DND-41 (cell line): ENCODE results near the gene CA5B.

Experiments
- ATAC-seq: fragments of 200-7000 bp; cut with Tn5 transposase; 3 replicates; pipeline ENCODE4 v1.9.1; 2021; ENCODE audit warnings: low read depth; ENCODE audit not compliant: insufficient read depth
- DNase-seq: peaks from one replicate; pipeline ENCODE4 v3.0.0-alpha.2; 2020
- H2AFZ ChIP-seq: 2 replicates; pipeline ENCODE4 v1.6.0; 2012; ENCODE audit warnings: low read depth, low read length
- H3K27ac ChIP-seq: 2 replicates; pipeline ENCODE4 v1.5.1; 2012; ENCODE audit warnings: low read length, inconsistent platforms
- H3K27me3 ChIP-seq: fragments of 200-600 bp; sonication (generic); 2 replicates; pipeline ENCODE4 v1.6.0; 2012; ENCODE audit warnings: low read length, mild to moderate bottlenecking, inconsistent platforms; ENCODE audit not compliant: insufficient read depth, poor library complexity
- H3K36me3 ChIP-seq: 2 replicates; pipeline ENCODE4 v1.5.1; 2012; ENCODE audit warnings: low read length, inconsistent platforms; ENCODE audit not compliant: insufficient read depth
- H3K4me1 ChIP-seq: 2 replicates; pipeline ENCODE4 v1.5.1; 2012; ENCODE audit warnings: mild to moderate bottlenecking, low read length; ENCODE audit not compliant: insufficient read depth
- H3K4me2 ChIP-seq: 2 replicates; pipeline ENCODE4 v1.6.0; 2012; ENCODE audit warnings: mild to moderate bottlenecking, moderate library complexity, low read length, inconsistent platforms; ENCODE audit not compliant: insufficient read depth
- H3K4me3 ChIP-seq, 2 experiments: fragments of 200-600 bp in 1 of 2; shearing (Covaris generic) in 1 of 2; 2 replicates each; pipeline ENCODE4 v1.5.1; 2012 to 2016; ENCODE audit warnings: inconsistent platforms in 2 of 2, low read length in 2 of 2, mild to moderate bottlenecking in 2 of 2, low read depth in 1 of 2, moderate library complexity in 1 of 2
- H3K79me2 ChIP-seq: 2 replicates; pipeline ENCODE4 v1.6.0; 2012; ENCODE audit warnings: low read length, inconsistent platforms; ENCODE audit not compliant: insufficient read depth
- H3K9ac ChIP-seq: 2 replicates; pipeline ENCODE4 v1.6.0; 2012; ENCODE audit warnings: low read depth, mild to moderate bottlenecking, inconsistent platforms, low read length, moderate library complexity
- H3K9me3 ChIP-seq: 2 replicates; pipeline ENCODE4 v1.5.1; 2012; ENCODE audit warnings: low read length, moderate library complexity, mild to moderate bottlenecking, inconsistent platforms; ENCODE audit not compliant: insufficient read depth, severe bottlenecking
- H4K20me1 ChIP-seq: 2 replicates; pipeline ENCODE4 v1.6.0; 2012; ENCODE audit warnings: low read length; ENCODE audit not compliant: insufficient read depth
- CTCF ChIP-seq: IDR thresholded peaks from 2 replicates; pipeline ENCODE4 v1.5.1; 2012; ENCODE audit warnings: borderline replicate concordance, low read length, moderate library complexity, mild to moderate bottlenecking; ENCODE audit not compliant: poor library complexity, severe bottlenecking; ENCODE audit errors: extremely low read depth
- EZH2 ChIP-seq: IDR thresholded peaks from 3 replicates; pipeline ENCODE4 v1.6.1; 2012; ENCODE audit warnings: borderline replicate concordance, low read depth, mild to moderate bottlenecking, moderate library complexity, low read length, inconsistent platforms; ENCODE audit not compliant: severe bottlenecking

The CA5B gene

GRCh38 chrX:15814771-15815365 lies 76.8 kb downstream of the CA5B start:
- ATAC-seq, result no peak
- H3K4me2 ChIP-seq, result no peak overlapping the region
- H3K9me3 ChIP-seq, result no peaks in the 10 kb centered on the region
- H2AFZ ChIP-seq, result no peak overlapping the region
- no peaks in the 10 kb centered on the region for H3K27me3 ChIP-seq
- no peak overlapping the region for H3K27ac ChIP-seq
- no peak for DNase-seq
- H3K4me1 ChIP-seq, result peaks cover 18% of the 10 kb centered on the region
- H3K36me3 ChIP-seq, result peaks cover 38% of the 10 kb centered on the region
- H4K20me1 ChIP-seq, result no peaks in the 10 kb centered on the region; the same call in 1 of the 2 replicates
- TF ChIP-seq EZH2, result no peak
- no peak for TF ChIP-seq CTCF
- H3K4me3 ChIP-seq, result no peak overlapping the region
- H3K9ac ChIP-seq, result no peak overlapping the region
- no peaks in the 10 kb centered on the region for H3K79me2 ChIP-seq

GRCh38 chrX:15815779-15816437 lies 77.8 kb downstream of the CA5B start:
- Histone ChIP-seq H3K4me2 (no peak overlapping the region), H3K9me3 (no peaks in the 10 kb centered on the region), H4K20me1 (no peaks in the 10 kb centered on the region; the same call in 1 of the 2 replicates), H3K79me2 (no peaks in the 10 kb centered on the region), H3K9ac (no peak overlapping the region), H3K4me1 (peaks cover 18% of the 10 kb centered on the region), H3K27ac (no peak overlapping the region), H3K36me3 (peaks cover 43% of the 10 kb centered on the region), H3K27me3 (no peaks in the 10 kb centered on the region), H3K4me3 (no peak overlapping the region), H2AFZ (no peak overlapping the region)
- TF ChIP-seq EZH2 (no peak), CTCF (peak; percentile 24)
- DNase-seq (no peak), ATAC-seq (0 out of 3 replicates have a peak, but pooled peaks have one; percentile 37)

DNA sequence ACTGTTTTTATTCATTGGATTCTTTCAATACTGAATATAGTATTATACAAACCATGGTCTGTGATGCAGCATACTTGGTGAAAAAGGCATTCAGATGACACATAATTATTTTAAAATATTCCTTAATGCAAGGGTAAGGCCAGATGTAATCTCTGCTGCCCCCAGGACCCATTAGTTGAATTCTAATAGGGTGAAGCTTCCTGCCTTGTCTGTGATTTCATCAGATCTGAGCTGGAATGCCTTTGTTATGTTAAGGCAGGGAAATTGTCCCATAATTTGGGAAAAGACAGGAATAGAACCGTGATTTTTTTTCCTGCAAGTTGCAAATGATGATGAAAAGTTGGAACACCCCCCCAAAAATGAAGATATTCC lies 78.4 kb downstream of the CA5B start:
- H3K9me3 ChIP-seq, result no peaks in the 10 kb centered on the region
- H3K4me1 ChIP-seq, result peaks cover 18% of the 10 kb centered on the region
- H3K79me2 ChIP-seq, result no peaks in the 10 kb centered on the region
- DNase-seq, result no peak
- TF ChIP-seq CTCF (no peak), EZH2 (no peak)
- no peak overlapping the region for H3K9ac ChIP-seq
- ATAC-seq, result no peak
- no peak overlapping the region for H2AFZ ChIP-seq
- no peak overlapping the region for H3K27ac ChIP-seq
- H3K4me3 ChIP-seq, result no peak overlapping the region
- no peak overlapping the region for H3K4me2 ChIP-seq
- no peaks in the 10 kb centered on the region for H3K27me3 ChIP-seq
- no peaks in the 10 kb centered on the region; the same call in 1 of the 2 replicates for H4K20me1 ChIP-seq
- H3K36me3 ChIP-seq, result peaks cover 46% of the 10 kb centered on the region
